Natural killer cell (primary cell): Measurements from ENCODE around the gene PLCD1. TPM values are rescaled to one million over a fixed set of nuclear protein-coding genes. Genes with fewer than 3 reads are reported as not detected.

Source experiments
- ATAC-seq, 3 donors: fragments of 150-1000 bp in 2 of 3; fragments of 200-7000 bp in 1 of 3; cut with Tn5 transposase; 1 replicate in 1 of 3; 2 replicates in 2 of 3; pipeline ENCODE4 v1.10.0; 2021; ENCODE audit warnings: mild to moderate bottlenecking in 2 of 3, moderate library complexity in 2 of 3
- DNase-seq, 2 donors: peaks; one replicate each; pipeline versions ENCODE4 v3.0.0 to v3.0.0-alpha.2; 2013 to 2021; ENCODE audit warnings: mixed read lengths in 1 of 2
- H3K27ac ChIP-seq: one replicate; pipeline ENCODE4 v1.5.1; 2013; ENCODE audit warnings: mild to moderate bottlenecking, low read length
- H3K27me3 ChIP-seq: one replicate; pipeline ENCODE4 v1.6.1; 2013; ENCODE audit warnings: low read length; ENCODE audit not compliant: control insufficient read depth, insufficient read depth
- H3K36me3 ChIP-seq: one replicate; pipeline ENCODE4 v1.6.1; 2013; ENCODE audit warnings: low read length; ENCODE audit not compliant: control insufficient read depth, insufficient read depth
- H3K4me1 ChIP-seq: one replicate; pipeline ENCODE4 v1.6.1; 2013; ENCODE audit warnings: low read length; ENCODE audit not compliant: control insufficient read depth, insufficient read depth
- H3K4me3 ChIP-seq: one replicate; pipeline ENCODE4 v1.5.1; 2013; ENCODE audit warnings: low read length
- H3K9me3 ChIP-seq: one replicate; pipeline ENCODE4 v1.6.1; 2013; ENCODE audit warnings: low read length; ENCODE audit not compliant: control insufficient read depth, insufficient read depth
- H3K27ac Mint-ChIP-seq, 2 donors: one replicate each; pipeline ENCODE4 v1.8.0; 2022; ENCODE audit warnings: mild to moderate bottlenecking in 2 of 2, mixed read lengths in 2 of 2, moderate library complexity in 1 of 2
- H3K27me3 Mint-ChIP-seq, 2 donors: one replicate each; pipeline ENCODE4 v1.8.0; 2022; ENCODE audit warnings: low read depth in 2 of 2, mixed read lengths in 2 of 2
- H3K36me3 Mint-ChIP-seq: one replicate; pipeline ENCODE4 v1.8.0; 2022; ENCODE audit warnings: mixed read lengths
- H3K4me1 Mint-ChIP-seq, 2 donors: one replicate each; pipeline ENCODE4 v1.8.0; 2022; ENCODE audit warnings: mixed read lengths in 2 of 2
- H3K4me3 Mint-ChIP-seq: one replicate; pipeline ENCODE4 v1.8.0; 2022; ENCODE audit warnings: mild to moderate bottlenecking, moderate library complexity, mixed read lengths
- H3K9me3 Mint-ChIP-seq, 2 donors: one replicate each; pipeline ENCODE4 v1.8.0; 2022; ENCODE audit warnings: mixed read lengths in 2 of 2
- CTCF ChIP-seq: fragments of 200-600 bp; IDR thresholded peaks from one replicate; pipeline ENCODE4 v1.8.0; 2022; ENCODE audit warnings: antibody characterized with exemption
- whole genome bisulfite sequencing: methylation state at CpG from one replicate; pipeline ENCODE4 v1.1.7; 2013; ENCODE audit warnings: missing lambda C conversion rate; ENCODE audit not compliant: insufficient coverage; 5-methylcytosine and 5-hydroxymethylcytosine counted together
- intact Hi-C: fragments of 100-400 bp; cut with micrococcal nuclease; formaldehyde crosslinking; loops from one replicate; pipeline ENCODE4 v1.14.2; 2022
- total RNA-seq, 4 donors: library from RNA; stranded (reverse); fragments of 120-200 nt in 1 of 4; gene quantifications; one replicate each; pipeline versions ENCODE4 v1.2.3 to v1.2.4, GENCODE V29; 2013 to 2022

Gene PLCD1
- total RNA-seq, 3 donors from 2014 or later (not counting 1 experiment from before 2014, with no cell fraction given), result 27.7 to 38.1 (median 29.4) TPM

- WGBS, result 70% methylated on average over 8 of the region's 9 CpGs
- Histone ChIP-seq H3K9me3 (no peaks in the 10 kb centered on the region), H3K27me3 (peaks cover 20% of the 10 kb centered on the region), H3K4me1 (peaks cover 28% of the 10 kb centered on the region), H3K4me3 (no peak overlapping the region), H3K36me3 (no peaks in the 10 kb centered on the region), H3K27ac (no peak overlapping the region)
- no peak for TF ChIP-seq CTCF
- Mint-ChIP-seq H3K27me3 (peaks cover 14 to 18% of the 10 kb centered on the region in 2 donors), H3K4me1 (peaks cover 6 to 14% of the 10 kb centered on the region in 2 donors), H3K36me3 (no peaks in the 10 kb centered on the region), H3K4me3 (peak overlapping the region; percentile 78), H3K27ac (peak overlapping the region; percentile 61 to 80), H3K9me3 (no peaks in the 10 kb centered on the region)
- DNase-seq (peak in 1 of 2 donors; percentile 56), ATAC-seq (peak; percentile 26 to 39 (median 28))
- intact Hi-C loops, result no loop called here
Measured at GRCh38 chr3:38031022-38031994, 1.9 kb upstream of the PLCD1 start.

- Histone ChIP-seq H3K4me3 (peak overlapping the region; percentile 30), H3K9me3 (no peaks in the 10 kb centered on the region), H3K27me3 (peaks cover 20% of the 10 kb centered on the region), H3K27ac (no peak overlapping the region), H3K4me1 (peaks cover 37% of the 10 kb centered on the region), H3K36me3 (no peaks in the 10 kb centered on the region)
- 65% methylated on average over 8 of the region's 8 CpGs for WGBS
- intact Hi-C loops, result no loop called here
- H3K9me3 Mint-ChIP-seq, result no peaks in the 10 kb centered on the region
- ATAC-seq (no peak), DNase-seq (no peak)
- H3K27ac Mint-ChIP-seq, result peak overlapping the region; percentile 61 to 80
- no peaks in the 10 kb centered on the region for H3K36me3 Mint-ChIP-seq
- TF ChIP-seq CTCF, result no peak
- peaks cover 14 to 18% of the 10 kb centered on the region in 2 donors for H3K27me3 Mint-ChIP-seq
- H3K4me1 Mint-ChIP-seq, result peaks cover 13 to 21% of the 10 kb centered on the region in 2 donors
- H3K4me3 Mint-ChIP-seq, result peak overlapping the region; percentile 78
Measured at GRCh38 chr3:38030126-38031021, 932 bp upstream of the PLCD1 start.

- TF ChIP-seq CTCF, result no peak
Measured at GRCh38 chr3:38028621-38029361, 651 bp downstream of the PLCD1 start.

More at GRCh38 chr3:38028621-38029361, 651 bp downstream of the PLCD1 start:
- H3K9me3 Mint-ChIP-seq, result no peaks in the 10 kb centered on the region
- ATAC-seq (no peak), DNase-seq (no peak)
- no peaks in the 10 kb centered on the region for H3K36me3 ChIP-seq
- H3K27ac ChIP-seq, result no peak overlapping the region
- H3K4me1 ChIP-seq, result peaks cover 45% of the 10 kb centered on the region
- H3K9me3 ChIP-seq, result no peaks in the 10 kb centered on the region
- H3K4me3 Mint-ChIP-seq, result peak overlapping the region; percentile 80
- WGBS, result 40% methylated on average over 45 of the region's 45 CpGs
- H3K4me1 Mint-ChIP-seq, result peaks cover 19 to 37% of the 10 kb centered on the region in 2 donors
- H3K27ac Mint-ChIP-seq, result peak overlapping the region in 1 of 2 donors; percentile 42
- intact Hi-C loops, result no loop called here
- no peaks in the 10 kb centered on the region for H3K36me3 Mint-ChIP-seq
- peaks cover 14% of the 10 kb centered on the region in 2 donors for H3K27me3 Mint-ChIP-seq
- H3K27me3 ChIP-seq, result peaks cover 20% of the 10 kb centered on the region
- H3K4me3 ChIP-seq, result peak overlapping the region; percentile 30
